ENCODE measurements around the gene CHRNE. TPM values are rescaled to one million over a fixed set of nuclear protein-coding genes. Genes with fewer than 3 reads are reported as not detected.

CHRNE gene
- total and polyA plus RNA-seq, 2 of the 13 experiments (the other 11 are each of a cell fraction or from before 2014, with no cell fraction given) = 0.53 to 0.59 TPM

DNA sequence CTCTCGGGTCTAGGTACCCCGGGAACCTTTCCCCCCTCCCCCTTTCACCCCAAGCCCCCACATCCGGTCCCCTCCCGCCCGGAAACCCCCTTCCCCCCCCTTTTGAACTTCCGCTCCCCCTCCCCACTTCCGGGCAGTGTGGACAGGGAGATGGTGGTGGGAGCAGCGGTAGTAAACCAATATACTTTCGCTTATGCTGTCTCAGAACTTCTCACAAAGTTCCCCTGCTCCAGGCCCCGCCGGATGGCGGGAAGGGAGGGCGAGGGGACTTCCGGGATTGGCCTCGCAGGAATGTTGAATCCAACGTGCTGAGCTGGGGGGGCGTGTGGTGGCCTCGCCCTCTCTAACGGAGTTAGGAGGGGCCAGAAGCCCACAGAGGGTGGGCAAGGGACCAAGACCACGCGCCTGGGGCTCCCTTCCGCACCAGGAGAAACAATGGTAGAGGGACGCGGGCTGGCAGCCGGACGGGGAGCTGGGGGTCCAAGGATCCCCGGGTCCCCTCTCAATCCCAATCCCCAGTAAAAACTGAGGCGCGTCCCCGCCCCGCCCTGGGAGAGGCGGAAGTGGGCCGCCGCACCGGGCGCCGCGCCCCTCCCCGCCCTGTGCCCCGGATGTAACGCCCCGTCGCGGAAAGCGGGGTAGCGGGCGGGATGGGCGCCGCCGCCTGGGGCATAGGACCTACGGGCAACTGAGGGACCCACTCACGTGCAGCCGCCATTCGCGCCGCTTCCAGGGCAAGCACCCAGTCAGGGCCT, 44.7 kb upstream of the CHRNE start (continued):
- TF ChIP-seq, protein P1, sequence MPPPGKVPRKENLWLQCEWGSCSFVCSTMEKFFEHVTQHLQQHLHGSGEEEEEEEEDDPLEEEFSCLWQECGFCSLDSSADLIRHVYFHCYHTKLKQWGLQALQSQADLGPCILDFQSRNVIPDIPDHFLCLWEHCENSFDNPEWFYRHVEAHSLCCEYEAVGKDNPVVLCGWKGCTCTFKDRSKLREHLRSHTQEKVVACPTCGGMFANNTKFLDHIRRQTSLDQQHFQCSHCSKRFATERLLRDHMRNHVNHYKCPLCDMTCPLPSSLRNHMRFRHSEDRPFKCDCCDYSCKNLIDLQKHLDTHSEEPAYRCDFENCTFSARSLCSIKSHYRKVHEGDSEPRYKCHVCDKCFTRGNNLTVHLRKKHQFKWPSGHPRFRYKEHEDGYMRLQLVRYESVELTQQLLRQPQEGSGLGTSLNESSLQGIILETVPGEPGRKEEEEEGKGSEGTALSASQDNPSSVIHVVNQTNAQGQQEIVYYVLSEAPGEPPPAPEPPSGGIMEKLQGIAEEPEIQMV (CRISPR knock-in tag; IDR thresholded peaks at IDR 0.05; ENCODE audit: low read depth) = no peak
- TF ChIP-seq, protein P2, sequence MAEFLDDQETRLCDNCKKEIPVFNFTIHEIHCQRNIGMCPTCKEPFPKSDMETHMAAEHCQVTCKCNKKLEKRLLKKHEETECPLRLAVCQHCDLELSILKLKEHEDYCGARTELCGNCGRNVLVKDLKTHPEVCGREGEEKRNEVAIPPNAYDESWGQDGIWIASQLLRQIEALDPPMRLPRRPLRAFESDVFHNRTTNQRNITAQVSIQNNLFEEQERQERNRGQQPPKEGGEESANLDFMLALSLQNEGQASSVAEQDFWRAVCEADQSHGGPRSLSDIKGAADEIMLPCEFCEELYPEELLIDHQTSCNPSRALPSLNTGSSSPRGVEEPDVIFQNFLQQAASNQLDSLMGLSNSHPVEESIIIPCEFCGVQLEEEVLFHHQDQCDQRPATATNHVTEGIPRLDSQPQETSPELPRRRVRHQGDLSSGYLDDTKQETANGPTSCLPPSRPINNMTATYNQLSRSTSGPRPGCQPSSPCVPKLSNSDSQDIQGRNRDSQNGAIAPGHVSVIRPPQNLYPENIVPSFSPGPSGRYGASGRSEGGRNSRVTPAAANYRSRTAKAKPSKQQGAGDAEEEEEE (CRISPR knock-in tag; IDR thresholded peaks at IDR 0.05; ENCODE audit: borderline replicate concordance) = no peak
- TF ChIP-seq FOSL2 (CRISPR knock-in tag; IDR thresholded peaks at IDR 0.05) (no peak), NFE2L1 (CRISPR knock-in tag; IDR thresholded peaks at IDR 0.05; ENCODE audit: borderline replicate concordance) (no peak), ZNF709 (CRISPR knock-in tag; IDR thresholded peaks at IDR 0.05) (no peak; the same call in 1 of the 2 replicates), ZNF274 (CRISPR knock-in tag; IDR thresholded peaks at IDR 0.05) (peak; percentile 45; the same call in 1 of the 2 replicates), KLF9 (CRISPR knock-in tag; IDR thresholded peaks at IDR 0.05; ENCODE audit: low read depth) (no peak), PPARG (CRISPR knock-in tag; conservative IDR thresholded peaks at IDR 0.05) (no peak), ZFP36 (IDR thresholded peaks at IDR 0.05; ENCODE audit: borderline replicate concordance, low read depth, low read length, partially characterized antibody) (no peak), SP2 (CRISPR knock-in tag; IDR thresholded peaks at IDR 0.05) (no peak), ZSCAN21 (CRISPR knock-in tag; IDR thresholded peaks at IDR 0.05; ENCODE audit: borderline replicate concordance) (peak; percentile 46; the same call in 1 of the 2 replicates), ZNF264 (CRISPR knock-in tag; IDR thresholded peaks at IDR 0.05) (no peak), ZNF546 (CRISPR knock-in tag; conservative IDR thresholded peaks at IDR 0.05) (0 out of 2 replicates have a peak, but pooled peaks have one; percentile 25), EHMT2 (IDR thresholded peaks at IDR 0.05; ENCODE audit: borderline replicate concordance, low read depth, low read length) (no peak)
- TF ChIP-seq, protein P3, sequence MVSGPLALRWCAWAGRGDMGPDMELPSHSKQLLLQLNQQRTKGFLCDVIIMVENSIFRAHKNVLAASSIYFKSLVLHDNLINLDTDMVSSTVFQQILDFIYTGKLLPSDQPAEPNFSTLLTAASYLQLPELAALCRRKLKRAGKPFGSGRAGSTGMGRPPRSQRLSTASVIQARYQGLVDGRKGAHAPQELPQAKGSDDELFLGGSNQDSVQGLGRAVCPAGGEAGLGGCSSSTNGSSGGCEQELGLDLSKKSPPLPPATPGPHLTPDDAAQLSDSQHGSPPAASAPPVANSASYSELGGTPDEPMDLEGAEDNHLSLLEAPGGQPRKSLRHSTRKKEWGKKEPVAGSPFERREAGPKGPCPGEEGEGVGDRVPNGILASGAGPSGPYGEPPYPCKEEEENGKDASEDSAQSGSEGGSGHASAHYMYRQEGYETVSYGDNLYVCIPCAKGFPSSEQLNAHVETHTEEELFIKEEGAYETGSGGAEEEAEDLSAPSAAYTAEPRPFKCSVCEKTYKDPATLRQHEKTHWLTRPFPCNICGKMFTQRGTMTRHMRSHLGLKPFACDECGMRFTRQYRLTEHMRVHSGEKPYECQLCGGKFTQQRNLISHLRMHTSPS (CRISPR knock-in tag; IDR thresholded peaks at IDR 0.05; ENCODE audit: low read depth) = no peak
- TF ChIP-seq, protein P4, sequence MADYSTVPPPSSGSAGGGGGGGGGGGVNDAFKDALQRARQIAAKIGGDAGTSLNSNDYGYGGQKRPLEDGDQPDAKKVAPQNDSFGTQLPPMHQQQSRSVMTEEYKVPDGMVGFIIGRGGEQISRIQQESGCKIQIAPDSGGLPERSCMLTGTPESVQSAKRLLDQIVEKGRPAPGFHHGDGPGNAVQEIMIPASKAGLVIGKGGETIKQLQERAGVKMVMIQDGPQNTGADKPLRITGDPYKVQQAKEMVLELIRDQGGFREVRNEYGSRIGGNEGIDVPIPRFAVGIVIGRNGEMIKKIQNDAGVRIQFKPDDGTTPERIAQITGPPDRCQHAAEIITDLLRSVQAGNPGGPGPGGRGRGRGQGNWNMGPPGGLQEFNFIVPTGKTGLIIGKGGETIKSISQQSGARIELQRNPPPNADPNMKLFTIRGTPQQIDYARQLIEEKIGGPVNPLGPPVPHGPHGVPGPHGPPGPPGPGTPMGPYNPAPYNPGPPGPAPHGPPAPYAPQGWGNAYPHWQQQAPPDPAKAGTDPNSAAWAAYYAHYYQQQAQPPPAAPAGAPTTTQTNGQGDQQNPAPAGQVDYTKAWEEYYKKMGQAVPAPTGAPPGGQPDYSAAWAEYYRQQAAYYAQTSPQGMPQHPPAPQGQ (CRISPR knock-in tag; IDR thresholded peaks at IDR 0.05; ENCODE audit: borderline replicate concordance) = no peak
- TF ChIP-seq, protein P5, sequence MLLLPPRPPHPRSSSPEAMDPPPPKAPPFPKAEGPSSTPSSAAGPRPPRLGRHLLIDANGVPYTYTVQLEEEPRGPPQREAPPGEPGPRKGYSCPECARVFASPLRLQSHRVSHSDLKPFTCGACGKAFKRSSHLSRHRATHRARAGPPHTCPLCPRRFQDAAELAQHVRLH (CRISPR knock-in tag; IDR thresholded peaks at IDR 0.05; ENCODE audit: borderline replicate concordance, low read depth) = no peak; the same call in 1 of the 2 replicates
